ENCODE measurements around the gene RBM28. TPM values are rescaled to one million over a fixed set of nuclear protein-coding genes. Genes with fewer than 3 reads are reported as not detected.

RBM28 gene
- total RNA-seq (10 to 100 TPM; 22.8 to 33.4 (median 28.7) TPM), polyA plus RNA-seq (10 to 100 TPM; 26.0 to 45.0 (median 38.2) TPM)
- long read RNA-seq, donor 1, full-length matches to known transcripts, result 4 of 9 reads
- long read RNA-seq, donor 1, partial matches to known transcripts, result 1 of 9 reads
- long read RNA-seq, donor 1, other reads (novel, unspliced or antisense), result 4 of 9 reads
- long read RNA-seq, donor 2, full-length matches to known transcripts, result 12 of 26 reads
- long read RNA-seq, donor 2, partial matches to known transcripts, result 2 of 26 reads
- long read RNA-seq, donor 2, other reads (novel, unspliced or antisense), result 12 of 26 reads

GRCh38 chr7:128343554-128344430 lies at the start of gene RBM28:
Gene RBM28 (minus strand): TSS chr7:128343908. CDS start chr7:128343793, 115 bp downstream.
- ATAC-seq (peak; percentile 91 to 95 (median 93)), DNase-seq (peak; percentile 86 to 92)
- H3K27me3 ChIP-seq (ENCODE audit: insufficient read depth in 3 of 3, low read length in 2 of 3), result no peaks in the 10 kb centered on the region
- peaks cover 3 to 20% of the 10 kb centered on the region in 2 donors for H3K36me3 ChIP-seq (ENCODE audit: insufficient read depth in 1 of 2, low read depth in 1 of 2)
- intact Hi-C loops (cut with DNase I), result no loop called here
- H3K4me1 ChIP-seq, result peaks cover 19% of the 10 kb centered on the region
- peak within 1 kb of the TSS; percentile 83 for H3K4me3 ChIP-seq
- WGBS, 3 donors, result 12% methylated on average over 49 of the region's 49 CpGs
- H3K27ac ChIP-seq, result peak within 1 kb of the TSS; percentile 85
- H3K9me3 ChIP-seq, result no peaks in the 10 kb centered on the region
- no peak for TF ChIP-seq CTCF (IDR thresholded peaks at IDR 0.05)

- WGBS, 3 donors, result 88 to 98% (median 93%) methylated on average over 16 to 18 of the region's 18 CpGs
- Histone ChIP-seq H3K36me3 (ENCODE audit: insufficient read depth in 1 of 2, low read depth in 1 of 2) (peaks cover 0 to 35% of the 10 kb centered on the region in 2 donors), H3K4me1 (peaks cover 4% of the 10 kb centered on the region), H3K9me3 (no peaks in the 10 kb centered on the region), H3K27me3 (ENCODE audit: insufficient read depth in 3 of 3, low read length in 2 of 3) (no peaks in the 10 kb centered on the region), H3K27ac (no peak overlapping the region), H3K4me3 (no peak overlapping the region)
- no peak for ATAC-seq
- intact Hi-C loops (cut with DNase I), result no loop called here
- DNase-seq, result no peak
- TF ChIP-seq CTCF (IDR thresholded peaks at IDR 0.05), result no peak
Measured at GRCh38 chr7:128392446-128393327, 49.0 kb upstream of the RBM28 start.

GRCh38 chr7:128391805-128392204 lies 48.1 kb upstream of the RBM28 start:
- DNase-seq (no peak), ATAC-seq (no peak)
- intact Hi-C loops (cut with DNase I), result no loop called here
- H3K36me3 ChIP-seq (ENCODE audit: insufficient read depth in 1 of 2, low read depth in 1 of 2), result peaks cover 0 to 26% of the 10 kb centered on the region in 2 donors
- 89 to 97% (median 92%) methylated on average over 7 of the region's 7 CpGs for WGBS, 3 donors
- TF ChIP-seq CTCF (IDR thresholded peaks at IDR 0.05), result no peak
- H3K9me3 ChIP-seq, result no peaks in the 10 kb centered on the region
- H3K27ac ChIP-seq, result no peak overlapping the region
- H3K4me3 ChIP-seq, result no peak overlapping the region
- H3K4me1 ChIP-seq, result peaks cover 10% of the 10 kb centered on the region
- no peaks in the 10 kb centered on the region for H3K27me3 ChIP-seq (ENCODE audit: insufficient read depth in 3 of 3, low read length in 2 of 3)

GRCh38 chr7:128390871-128391565 lies 47.3 kb upstream of the RBM28 start:
- no peaks in the 10 kb centered on the region for H3K27me3 ChIP-seq (ENCODE audit: insufficient read depth in 3 of 3, low read length in 2 of 3)
- ATAC-seq (no peak), DNase-seq (no peak)
- WGBS, 3 donors, result 74 to 90% (median 81%) methylated on average over 3 of the region's 3 CpGs
- H3K9me3 ChIP-seq, result no peaks in the 10 kb centered on the region
- no peak for TF ChIP-seq CTCF (IDR thresholded peaks at IDR 0.05)
- intact Hi-C loops (cut with DNase I), result no loop called here
- H3K4me3 ChIP-seq, result no peak overlapping the region
- H3K27ac ChIP-seq, result no peak overlapping the region
- H3K36me3 ChIP-seq (ENCODE audit: insufficient read depth in 1 of 2, low read depth in 1 of 2), result peaks cover 0 to 18% of the 10 kb centered on the region in 2 donors
- peaks cover 10% of the 10 kb centered on the region for H3K4me1 ChIP-seq
